Eye (tissue), 1 donor: ENCODE measurements around the gene BLTP3A.
A peak's percentile ranks its signal among the peaks of the same experiment; 100 is the strongest.
"Not testable (repeated sequence)": the region's sequence is repeated elsewhere in the genome, so short reads cannot be mapped to it uniquely, and the experiment has no call there.

ENCODE experiments used
- DNase-seq: peaks from one replicate; pipeline ENCODE4 v3.0.0-alpha.2; 2015

Gene BLTP3A, protein sequence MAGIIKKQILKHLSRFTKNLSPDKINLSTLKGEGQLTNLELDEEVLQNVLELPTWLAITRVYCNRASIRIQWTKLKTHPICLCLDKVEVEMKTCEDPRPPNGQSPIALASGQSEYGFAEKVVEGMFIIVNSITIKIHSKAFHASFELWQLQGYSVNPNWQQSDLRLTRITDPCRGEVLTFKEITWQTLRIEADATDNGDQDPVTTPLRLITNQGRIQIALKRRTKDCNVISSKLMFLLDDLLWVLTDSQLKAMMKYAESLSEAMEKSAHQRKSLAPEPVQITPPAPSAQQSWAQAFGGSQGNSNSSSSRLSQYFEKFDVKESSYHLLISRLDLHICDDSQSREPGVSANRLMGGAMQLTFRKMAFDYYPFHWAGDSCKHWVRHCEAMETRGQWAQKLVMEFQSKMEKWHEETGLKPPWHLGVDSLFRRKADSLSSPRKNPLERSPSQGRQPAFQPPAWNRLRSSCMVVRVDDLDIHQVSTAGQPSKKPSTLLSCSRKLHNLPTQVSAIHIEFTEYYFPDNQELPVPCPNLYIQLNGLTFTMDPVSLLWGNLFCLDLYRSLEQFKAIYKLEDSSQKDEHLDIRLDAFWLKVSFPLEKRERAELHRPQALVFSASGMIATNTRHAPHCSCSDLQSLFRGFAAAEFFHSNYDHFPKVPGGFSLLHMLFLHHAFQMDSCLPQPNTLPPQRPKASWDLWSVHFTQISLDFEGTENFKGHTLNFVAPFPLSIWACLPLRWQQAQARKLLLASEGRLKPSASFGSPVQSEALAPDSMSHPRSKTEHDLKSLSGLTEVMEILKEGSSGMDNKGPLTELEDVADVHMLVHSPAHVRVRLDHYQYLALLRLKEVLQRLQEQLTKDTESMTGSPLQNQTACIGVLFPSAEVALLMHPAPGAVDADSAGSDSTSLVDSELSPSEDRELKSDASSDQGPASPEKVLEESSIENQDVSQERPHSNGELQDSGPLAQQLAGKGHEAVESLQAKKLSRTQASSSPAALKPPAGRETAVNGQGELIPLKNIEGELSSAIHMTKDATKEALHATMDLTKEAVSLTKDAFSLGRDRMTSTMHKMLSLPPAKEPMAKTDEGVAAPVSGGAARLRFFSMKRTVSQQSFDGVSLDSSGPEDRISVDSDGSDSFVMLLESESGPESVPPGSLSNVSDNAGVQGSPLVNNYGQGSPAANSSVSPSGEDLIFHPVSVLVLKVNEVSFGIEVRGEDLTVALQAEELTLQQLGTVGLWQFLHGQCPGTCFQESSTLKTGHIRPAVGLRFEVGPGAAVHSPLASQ (N-terminal part only)

DNA sequence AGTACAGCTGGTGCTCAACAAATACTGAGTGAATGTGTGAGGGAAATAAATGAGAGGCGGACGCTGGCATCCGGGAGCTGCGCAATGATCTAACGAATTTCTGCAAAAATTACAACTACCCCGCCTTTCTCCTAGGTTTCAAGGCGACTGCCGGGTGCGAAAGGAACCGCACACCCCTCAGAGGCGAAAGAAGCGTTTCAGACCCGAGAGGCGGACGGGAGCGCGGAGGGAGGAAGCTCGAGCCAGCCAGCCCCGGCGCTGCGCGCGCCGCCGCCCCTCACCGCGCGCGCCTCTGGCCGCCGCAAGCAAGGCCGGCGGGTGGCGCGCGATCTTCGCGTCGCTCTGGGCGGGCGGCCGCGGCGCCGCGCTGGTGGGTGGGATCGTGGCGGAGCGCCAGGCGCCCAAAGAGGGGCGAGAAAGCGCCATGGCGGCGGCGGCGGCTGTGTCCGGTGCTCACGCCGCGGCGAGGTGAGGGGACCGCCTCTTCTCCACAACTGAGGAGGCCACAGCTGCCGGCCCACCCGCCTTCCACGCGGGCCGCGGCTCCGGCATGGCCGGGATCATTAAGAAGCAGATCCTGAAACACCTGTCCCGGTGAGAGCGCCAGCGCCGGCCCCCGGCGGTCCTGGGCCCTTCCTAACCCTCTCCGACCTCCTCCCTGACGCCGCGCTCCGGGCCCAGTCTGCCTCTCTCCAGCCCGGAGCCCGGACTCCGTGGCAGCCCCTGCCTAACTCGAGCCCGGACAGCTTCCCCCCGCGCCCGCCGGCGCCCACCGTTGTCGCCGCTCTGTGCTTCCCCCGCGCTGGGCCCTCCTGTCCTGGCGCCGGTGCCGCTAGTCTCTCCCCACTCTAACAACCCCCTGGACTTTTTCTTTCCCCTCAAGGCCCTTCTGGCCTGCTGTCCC, at the start of gene BLTP3A:
Gene BLTP3A, plus strand, starts transcription at position 383 of the 904 bp plus-strand sequence. Its CDS starts 168 bp downstream, at position 551.
- DNase-seq = peak; percentile 91

DNA sequence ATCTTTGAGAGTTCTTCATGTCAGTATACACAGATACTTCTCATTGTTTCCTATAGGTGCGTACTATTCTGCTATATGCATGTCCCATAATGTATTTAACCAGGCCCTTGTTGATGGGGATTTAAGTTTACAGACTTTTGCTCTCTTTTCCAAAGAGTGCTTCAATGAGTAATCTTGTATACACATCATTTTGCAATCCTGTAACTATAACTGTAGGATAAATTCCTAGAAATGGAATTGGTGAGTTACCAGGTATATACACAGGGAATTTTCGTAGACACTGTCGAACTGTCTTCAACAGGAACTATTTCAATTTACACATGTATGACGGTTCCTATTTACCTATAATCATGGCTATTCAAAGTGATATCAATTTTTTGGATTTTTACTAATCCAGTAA, 49.8 kb upstream of the BLTP3A start:
- no peak for DNase-seq

DNA sequence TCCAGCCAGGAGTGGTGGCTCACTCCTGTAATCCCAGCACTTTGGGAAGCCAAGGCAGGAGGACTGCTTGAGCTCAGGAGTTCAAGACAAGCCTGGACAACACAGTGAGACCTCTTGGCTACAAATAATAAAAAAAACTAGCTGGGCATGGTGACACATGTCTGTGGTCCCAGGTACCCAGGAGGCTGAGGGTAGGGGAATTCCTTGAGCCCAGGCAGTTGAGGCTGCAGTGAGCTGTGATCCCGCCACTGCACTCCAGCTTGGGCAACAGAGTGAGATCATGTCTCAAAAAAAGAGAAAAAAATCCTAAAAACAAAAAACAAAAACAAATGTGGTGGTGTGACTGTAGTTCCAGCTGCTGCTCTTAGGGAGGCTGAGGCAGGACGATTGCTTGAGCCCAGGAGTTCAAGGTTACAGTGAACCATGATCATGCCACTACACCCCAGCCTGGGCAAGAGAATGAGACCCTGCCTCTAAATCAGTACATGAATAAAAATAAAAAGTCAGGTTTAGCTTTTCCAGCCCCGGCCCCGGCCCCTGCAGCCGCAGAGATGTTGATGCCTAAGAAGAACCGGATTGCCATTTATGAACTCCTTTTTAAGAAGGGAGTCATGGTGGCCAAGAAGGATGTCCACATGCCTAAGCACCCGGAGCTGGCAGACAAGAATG, 48.1 kb upstream of the BLTP3A start:
- DNase-seq = no peak

GRCh38 chr6:34744294-34744647, 47.6 kb upstream of the BLTP3A start:
- not testable (repeated sequence) for DNase-seq

DNA sequence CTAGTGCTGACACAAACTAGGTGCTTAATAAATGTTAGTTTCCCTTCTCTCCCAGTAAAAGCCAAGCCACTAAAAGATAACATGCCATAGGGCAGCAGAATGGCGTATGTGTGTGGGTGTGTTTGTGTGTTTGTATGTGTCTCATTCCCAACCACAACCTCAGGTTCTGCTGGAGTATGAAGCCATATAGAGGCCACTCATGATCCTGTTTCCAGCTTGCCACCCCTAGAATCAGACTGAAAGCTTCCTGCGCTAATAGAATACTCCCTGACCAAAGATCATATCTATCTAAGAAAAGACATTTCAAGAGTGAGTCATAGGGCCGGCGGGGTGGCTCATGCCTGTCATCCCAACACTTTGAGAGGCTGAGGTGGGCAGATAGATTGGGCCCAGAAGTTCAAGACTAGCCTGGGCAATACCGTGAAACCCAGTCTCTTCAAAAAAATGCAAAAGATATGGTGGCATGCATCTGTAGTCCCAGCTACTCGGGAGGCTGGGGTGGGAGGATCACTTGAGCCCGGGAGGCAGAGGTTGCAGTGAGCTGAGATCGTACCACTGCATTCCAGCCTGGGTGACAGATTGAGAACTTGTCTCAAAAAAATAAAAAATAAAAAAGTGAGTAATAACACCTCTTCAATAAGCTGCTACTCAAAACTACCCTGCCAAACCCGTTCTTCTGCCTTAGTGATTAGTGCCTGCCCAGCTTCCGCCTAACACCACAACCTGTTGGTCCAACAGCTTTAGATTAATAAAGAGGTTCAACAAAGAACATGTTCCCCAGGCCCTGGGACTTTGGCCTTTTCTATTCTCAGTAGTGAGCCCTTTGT, 46.4 kb upstream of the BLTP3A start:
- peak; percentile 11 for DNase-seq

DNA sequence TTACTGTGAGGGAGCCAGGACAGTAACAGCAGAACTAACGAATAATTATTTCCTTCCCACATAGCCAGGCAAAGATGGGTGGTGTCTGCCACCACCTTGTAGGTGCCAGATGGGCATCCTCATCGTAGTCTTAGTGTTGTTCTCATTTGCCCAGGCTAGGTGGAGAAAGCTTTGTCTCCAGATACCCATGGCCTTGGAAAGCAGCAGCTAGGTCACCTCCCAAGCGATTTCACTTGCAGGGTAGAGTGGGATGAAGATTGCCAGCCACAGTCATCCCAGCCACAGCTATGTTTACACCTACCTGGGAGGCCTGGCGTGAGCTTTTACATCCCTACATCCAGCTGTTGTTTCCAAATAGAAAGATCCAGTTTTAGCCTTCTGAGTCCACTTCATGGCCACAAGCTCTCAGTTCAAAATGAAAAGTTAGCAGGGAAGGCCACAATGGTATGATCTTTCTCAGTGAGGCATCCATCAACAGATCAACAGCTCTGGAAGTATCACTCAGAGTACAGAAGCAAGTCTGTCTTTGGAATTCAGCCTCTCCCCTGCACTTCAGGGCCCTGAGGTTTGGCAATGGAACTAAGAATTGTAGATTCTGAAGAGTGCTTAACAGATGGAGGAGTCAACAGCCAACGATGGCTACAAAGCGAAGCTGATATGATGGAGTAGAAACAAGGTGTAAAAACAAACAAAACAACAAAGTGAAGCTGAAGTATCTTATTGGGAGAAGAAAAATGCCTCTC, 45.6 kb upstream of the BLTP3A start:
- no peak for DNase-seq

DNA sequence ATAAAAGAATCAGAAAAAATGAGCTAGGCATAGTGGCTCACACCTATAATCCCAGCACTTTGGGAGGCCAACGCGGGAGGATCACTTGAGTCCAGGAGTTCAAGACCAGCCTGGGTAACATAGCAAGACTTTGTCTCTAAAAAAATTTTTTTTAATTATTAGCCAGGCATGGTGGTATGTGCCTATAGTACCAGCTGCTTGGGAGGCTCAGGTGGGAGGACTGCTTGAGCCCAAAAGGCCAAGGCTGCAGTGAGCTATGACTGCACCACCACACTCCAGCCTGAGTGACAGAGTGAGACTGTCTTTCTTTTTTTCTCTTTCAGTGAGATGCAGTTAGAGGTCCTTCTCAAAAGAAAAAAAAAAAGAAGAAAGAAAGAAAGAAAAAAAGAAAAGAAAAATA, 43.1 kb upstream of the BLTP3A start:
- no peak for DNase-seq

- DNase-seq = peak; percentile 64
Measured at GRCh38 chr6:34756513-34756856, 35.4 kb upstream of the BLTP3A start.

DNA sequence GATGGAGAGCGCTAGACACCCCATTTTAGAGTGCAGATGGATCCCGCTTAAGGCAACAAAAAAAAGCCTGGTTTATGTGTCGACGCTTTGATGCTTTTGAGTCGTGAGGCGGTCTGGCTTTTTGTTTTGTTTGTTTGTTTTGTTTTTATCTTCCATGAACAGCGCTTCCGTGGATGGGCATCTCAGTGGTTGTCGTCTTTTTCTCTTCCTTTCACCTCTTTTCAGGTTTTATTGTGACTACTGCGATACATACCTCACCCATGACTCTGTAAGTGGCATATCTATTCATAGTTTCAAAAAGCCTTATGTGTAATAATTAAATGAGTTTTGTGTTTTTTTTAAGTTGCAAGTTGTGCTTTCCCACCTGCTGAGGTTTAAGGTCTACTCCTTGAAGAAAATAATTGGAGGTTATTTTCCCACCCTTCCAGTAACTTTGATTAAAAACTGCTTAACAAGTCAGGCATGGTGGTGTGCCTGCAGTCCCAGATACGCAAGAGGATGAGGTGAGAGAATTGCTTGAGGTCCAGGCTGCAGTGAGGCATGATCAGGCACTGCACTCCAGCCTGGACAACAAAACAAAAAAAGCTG, 34.1 kb upstream of the BLTP3A start:
- DNase-seq = no peak

DNA sequence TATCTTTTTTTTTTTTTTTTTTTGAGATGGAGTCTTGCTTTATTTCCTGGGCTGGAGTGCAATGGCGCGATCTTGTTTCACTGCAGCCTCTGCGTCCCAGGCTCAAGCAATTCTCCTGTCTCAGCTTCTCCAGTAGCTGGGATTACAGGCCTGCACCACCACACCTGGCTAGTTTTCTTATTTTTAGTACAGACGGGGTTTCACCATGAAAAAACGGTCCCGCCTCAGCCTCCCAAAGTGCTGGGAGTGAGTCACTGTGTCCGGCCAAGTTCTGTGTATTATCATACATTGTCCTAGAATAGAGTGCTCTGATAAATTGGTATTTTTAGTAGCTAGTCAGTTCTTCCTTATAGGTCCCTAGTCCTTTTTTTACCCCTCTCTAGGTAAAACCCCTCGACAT, 31.8 kb upstream of the BLTP3A start:
- no peak for DNase-seq

DNA sequence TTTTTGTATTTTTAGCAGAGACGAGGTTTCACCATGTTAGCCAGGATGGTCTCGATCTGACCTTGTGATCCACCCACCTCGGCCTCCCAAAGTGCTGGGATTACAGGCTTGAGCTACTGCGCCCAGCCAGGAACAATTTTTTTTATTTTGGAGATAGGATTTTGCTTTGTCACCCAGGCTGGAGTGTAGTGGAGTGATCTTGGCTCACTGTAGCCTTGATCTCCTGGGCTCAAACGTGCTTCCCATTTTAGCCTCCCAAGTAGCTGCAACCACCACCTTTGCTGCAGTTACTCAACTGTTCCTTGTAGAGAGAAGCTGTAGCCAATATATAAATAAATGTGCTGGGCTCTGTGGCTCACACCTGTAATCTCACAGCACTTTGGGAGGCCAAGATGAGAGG, 30.2 kb upstream of the BLTP3A start:
- DNase-seq = not testable (repeated sequence)

DNA sequence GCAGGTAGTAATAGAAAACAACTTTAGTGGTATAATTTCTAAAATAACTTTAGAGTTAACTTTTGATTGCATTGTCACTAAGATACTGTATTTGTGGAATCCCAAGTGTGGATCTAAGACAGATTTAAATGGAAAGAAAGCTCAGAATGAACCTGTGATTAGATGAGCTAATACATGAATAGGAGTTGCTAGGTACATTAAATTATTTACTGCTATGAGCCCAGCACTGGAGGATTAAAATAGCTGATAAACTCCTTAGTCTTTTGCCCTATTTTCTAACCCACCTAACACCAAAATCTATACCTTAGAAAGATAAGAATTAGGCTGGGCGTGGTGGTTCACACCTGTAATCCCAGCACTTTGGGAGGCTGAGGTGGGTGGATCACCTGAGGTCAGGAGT, 23.7 kb upstream of the BLTP3A start:
- DNase-seq = no peak

DNA sequence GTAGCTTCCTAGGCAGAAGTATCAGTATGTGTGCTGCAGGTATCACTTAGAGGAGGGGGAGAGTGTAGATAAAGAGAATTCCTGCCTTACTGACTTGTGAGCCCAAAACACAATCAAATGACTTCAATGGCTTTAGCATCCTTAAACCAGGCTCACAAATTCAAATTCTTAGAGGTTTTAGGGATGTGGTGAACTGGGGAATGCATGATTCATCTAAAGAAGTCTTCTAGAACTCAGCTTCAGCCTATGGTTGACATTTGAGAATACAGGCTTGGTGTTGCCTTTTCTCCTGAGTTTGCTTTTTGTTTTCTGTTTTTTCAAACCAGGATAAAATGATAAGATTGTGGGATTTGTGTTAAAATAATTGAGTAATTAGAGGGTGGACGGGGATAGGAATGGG, 20.2 kb upstream of the BLTP3A start:
- DNase-seq = no peak

DNA sequence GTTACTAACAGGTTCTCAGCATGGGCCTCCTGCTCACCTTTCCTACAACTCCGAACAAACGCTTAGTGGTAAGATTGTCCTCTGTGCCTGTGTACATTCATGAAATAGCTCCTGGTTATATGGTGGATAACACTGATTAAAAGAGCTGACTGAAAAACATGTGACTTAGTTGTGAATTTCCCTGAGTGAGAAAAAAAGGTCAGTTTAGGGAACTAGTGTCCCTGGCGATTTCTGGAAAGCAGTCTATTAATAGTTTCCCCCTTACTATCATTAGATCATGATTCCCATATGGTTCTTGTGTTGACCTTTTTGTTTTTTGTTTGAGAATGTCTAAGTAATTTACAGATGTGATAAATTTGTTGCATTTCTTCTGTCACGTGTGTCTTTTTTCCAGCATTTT, 18.9 kb upstream of the BLTP3A start:
- no peak for DNase-seq

GRCh38 chr6:34773916-34774315, 18.0 kb upstream of the BLTP3A start:
- no peak for DNase-seq

- DNase-seq = no peak
Measured at GRCh38 chr6:34774967-34775366, 16.9 kb upstream of the BLTP3A start.

DNA sequence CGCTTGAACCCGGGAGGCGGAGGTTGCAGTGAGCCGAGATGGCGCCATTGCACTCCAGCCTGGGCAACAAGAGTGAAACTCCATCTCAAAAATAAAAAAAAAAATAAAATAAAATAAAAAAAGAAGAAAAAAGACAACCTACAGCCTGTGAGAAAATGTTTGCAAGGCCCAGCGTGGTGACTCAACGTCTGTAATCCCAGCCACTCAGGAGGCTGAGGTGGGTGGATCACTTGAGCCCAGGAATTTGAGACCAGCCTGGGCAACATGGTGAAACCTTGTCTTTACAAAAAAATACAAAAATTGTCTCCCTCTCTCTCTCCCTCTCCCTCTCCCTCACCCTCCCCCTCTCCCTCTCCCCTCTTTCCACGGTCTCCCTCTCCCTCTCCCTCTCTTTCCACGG, 6.5 kb upstream of the BLTP3A start:
- DNase-seq = not testable (repeated sequence)

DNA sequence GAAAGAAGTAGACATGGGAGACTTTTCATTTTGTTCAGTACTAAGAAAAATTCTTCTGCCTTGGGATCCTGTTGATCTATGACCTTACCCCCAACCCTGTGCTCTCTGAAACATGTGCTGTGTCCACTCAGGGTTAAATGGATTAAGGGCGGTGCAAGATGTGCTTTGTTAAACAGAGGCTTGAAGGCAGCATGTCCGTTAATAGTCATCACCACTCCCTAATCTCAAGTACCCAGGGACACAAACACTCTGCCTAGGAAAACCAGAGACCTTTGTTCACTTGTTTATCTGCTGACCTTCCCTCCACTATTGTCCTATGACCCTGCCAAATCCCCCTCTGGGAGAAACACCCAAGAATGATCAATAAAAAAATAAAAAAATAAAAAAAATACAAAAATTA, 4.7 kb upstream of the BLTP3A start:
- not testable (repeated sequence) for DNase-seq

DNA sequence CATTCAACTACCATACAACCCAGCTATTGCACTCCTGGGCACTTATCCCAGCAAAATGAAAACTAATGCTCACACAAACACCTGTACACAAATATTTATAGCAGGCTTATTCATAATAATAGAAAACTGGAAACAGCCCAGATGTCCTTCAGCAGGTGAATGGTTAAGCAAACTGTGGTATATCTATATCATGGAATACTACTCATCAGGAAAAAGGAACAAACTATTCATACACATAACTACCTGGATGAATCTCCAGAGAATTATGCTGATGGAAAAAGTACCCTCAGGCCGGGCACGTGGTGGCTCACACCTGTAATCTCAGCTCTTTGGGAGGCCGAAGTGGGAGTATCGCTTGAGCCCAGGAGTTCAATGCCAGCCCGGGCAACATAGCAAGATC, 3.8 kb upstream of the BLTP3A start:
- DNase-seq = no peak
